GM21367 (cell line): Measurements from ENCODE around the gene CD101.

Experiments used
- ATAC-seq: cut with Tn5 transposase; IDR thresholded peaks from one replicate; pipeline ENCODE4 v1.9.1; 2021; ENCODE audit not compliant: unreplicated experiment

The CD101 gene

GRCh38 chr1:117051224-117052064, 49.9 kb downstream of the CD101 start:
- peak; percentile 67 for ATAC-seq

DNA sequence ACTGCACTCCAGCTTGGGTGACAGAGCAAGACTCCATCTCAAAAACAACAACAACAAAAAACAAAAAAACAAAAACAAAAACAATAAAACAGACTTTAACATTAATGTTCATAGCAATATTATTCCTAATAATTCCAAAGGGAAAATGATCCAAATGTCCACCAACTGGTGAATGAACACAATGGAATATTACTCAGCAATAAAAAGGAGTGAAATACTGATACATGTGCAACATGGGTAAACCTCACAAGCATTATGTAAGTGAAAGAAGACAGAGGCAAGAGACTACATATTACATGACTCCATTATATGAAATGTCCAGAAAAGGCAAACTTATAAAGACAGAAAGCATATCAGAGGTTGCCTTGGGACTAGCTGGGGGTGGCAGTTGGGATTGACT, 52.5 kb downstream of the CD101 start:
- ATAC-seq = no peak

GRCh38 chr1:117058810-117059209, 57.2 kb downstream of the CD101 start:
- no peak for ATAC-seq

DNA sequence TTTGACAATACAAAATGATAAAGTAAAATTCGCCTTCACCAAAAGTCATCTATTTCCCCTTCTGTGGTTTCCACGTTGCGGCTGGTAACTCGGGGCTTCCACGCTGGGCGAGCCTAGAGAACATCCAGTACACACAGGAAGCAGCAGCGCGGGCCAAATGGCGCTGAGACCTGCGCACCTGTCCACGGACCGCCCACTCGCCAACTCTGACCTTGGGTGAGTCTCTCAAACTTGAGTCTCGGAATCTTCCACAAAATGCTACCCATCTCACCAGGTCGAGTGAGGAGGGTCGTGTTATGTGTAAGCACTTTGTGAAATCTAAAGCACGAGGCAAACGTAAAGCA, 57.7 kb downstream of the CD101 start:
- peak; percentile 27 for ATAC-seq

DNA sequence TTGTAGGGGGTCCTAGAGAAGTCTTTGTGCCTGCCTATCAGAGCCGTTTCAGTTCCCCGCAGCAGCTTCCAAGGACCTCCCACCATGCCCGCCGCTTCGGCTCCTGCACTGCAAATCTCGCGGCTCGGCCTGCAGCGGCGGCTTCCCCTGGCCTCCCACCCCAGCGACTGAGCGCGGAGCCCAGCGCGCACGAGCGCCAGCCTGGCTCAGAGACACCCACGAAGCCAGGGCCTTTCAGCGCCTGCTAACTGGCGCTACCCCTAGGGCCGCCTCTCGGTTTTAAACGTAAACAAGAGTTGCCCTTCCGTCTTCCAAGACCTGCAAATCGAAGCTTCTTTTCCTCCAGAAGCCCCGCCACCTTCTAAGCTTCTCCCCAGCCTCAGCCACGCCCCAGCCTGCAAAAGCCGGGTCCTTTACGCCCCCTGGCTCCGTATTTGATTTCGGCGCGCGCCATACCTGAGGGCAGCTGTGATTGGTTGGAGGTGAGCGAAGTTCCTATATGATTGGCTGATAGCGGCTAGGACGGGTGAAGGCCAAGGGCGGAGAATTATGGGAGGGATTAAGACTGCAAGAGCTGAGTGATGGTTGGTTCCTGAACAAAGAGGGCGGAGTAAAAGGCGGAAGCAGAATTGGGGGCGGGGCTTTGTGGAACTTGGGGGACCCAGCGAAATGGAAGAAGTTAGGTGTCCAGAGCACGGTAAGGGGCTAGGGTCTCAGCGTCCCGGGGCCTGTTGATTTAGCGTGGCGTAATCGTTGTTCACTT, 58.3 kb downstream of the CD101 start, which contains the start of gene TTF2:
TTF2 (plus strand) TSS at position 649 of the 763 bp plus-strand sequence; CDS start at position 670, 21 bp downstream.
- ATAC-seq = peak; percentile 93

DNA sequence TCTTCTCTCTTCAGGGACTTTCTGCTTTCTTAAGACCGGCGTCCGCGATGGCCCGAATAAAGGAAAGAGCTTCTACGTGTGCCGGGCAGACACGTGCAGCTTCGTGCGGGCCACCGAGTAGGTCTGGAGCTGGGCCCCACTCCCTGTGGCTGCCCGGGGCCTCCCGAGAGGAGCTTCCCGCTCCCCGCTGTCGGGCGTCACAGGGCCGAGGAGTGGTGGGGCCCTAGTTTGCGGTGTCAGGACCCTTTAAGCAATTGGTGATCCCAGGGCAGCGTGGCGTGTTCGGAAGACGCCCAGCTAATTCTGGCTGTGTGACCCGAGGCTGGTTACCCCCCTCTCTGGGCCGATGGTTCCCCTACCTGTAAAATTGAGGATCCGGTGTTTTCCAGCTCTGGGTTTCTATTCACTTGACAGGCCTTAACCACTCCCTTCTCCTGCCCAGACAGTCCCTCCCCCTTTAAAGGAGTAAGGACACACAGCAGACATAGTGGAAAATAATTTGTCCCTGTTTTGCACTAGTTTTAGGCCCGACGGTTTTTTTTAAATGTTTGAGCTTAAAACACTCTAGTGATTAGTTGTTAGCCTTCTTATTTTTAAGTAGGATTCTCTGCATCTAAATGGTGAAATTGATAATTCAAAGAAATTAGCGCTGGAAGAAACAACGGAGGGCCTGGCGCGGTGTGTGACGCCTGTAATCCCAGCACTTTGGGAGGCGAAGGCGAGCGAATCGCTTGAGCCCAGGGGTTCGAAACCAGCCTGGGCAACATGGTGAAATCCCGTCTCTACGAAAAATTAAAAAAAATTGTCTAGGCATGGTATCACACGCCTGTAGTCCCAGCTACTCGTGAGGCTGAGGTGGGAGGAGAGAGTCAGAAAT, 59.1 kb downstream of the CD101 start:
- ATAC-seq = no peak

DNA sequence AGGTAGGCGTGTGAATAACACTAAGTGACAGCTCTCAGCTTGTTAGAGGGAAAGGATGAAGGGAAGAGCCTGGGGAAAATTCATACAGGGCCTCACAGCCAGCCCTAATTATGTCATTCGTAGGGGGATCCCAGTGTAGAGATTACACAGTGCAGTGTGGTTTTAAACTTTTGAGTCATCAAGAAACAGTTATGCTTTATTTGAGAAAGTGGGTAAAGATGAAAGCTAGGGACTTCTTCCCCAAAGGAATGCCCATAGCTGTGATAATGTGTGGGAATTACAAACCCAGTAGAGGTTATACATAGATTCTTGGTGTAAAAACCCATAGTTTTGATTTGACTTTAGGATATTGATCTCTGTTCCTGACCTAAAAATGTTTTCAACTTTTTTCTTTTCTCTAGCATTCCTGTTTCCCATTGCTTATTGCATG, 60.4 kb downstream of the CD101 start:
- ATAC-seq = no peak

- ATAC-seq = no peak
Measured at GRCh38 chr1:117066367-117066766, 64.8 kb downstream of the CD101 start.

GRCh38 chr1:117067533-117068370, 66.2 kb downstream of the CD101 start:
- ATAC-seq = no peak

DNA sequence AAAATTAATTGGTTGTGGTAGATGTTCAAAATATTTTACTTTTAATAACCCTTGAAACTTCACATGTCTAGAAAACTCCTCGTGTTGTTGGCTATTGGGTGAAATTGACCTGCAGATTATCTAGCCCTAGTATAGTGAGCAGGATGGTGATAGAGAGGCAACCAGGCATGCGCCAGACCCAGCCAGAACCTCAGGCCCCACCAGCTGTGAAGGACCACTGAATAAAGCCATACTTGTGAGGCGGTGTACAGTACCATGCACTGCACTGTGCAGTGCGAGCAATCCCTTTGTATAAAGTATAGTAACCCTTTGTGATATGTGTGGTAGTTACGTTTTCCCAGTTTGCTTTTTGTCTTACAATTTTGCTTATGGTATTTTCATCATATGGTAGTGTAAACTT, 67.0 kb downstream of the CD101 start:
- no peak for ATAC-seq

DNA sequence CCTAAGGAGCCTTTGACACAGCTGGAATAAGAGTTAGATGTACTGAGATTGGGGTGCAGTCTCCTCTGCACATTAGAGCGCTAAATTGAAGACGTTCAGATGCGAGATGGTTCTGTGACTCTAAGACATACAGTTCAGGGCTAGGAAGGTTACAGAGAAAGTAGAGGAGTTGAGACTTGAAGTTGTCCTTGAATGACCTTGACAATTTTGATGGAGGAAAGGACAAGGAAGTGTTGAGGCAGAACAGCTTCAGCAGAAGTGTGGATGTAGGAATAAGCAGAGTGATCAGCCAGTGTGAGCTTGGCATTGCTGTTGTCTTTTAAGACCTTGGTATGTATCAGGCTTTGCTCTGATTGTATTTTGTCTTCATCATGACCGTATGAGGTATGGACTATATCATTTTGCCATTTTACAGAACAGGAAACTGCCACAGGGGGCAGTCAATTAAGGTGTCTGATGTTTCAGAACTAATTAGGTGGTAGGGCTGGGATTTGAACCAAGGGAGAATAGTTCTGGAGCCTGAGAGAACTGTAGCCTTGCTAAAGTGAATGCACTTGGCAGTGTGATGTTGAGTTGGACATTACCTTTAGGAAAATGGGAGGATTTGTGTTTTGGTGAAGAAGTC, 67.8 kb downstream of the CD101 start:
- ATAC-seq = no peak

GRCh38 chr1:117070124-117070523, 68.6 kb downstream of the CD101 start:
- no peak for ATAC-seq

DNA sequence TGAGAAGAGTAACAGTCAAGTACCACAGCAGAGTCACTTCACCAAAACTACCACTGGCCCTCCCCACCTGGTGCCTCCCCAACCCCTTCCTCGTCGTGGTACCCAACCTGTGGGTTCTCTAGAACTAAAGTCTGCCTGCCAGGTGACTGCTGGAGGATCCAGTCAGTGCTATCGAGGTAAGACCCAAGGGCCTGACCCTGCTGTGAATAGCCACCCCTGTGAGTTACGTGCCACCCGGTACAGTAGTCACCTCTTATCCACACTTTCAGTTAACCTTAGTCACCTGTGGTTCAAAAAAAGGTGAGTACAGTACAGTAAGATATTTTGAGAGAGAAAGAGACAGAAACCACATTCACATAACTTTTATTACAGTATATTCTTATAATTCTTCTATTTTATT, 75.1 kb downstream of the CD101 start:
- ATAC-seq = no peak

- ATAC-seq = no peak
Measured at GRCh38 chr1:117077267-117077666, 75.7 kb downstream of the CD101 start.

DNA sequence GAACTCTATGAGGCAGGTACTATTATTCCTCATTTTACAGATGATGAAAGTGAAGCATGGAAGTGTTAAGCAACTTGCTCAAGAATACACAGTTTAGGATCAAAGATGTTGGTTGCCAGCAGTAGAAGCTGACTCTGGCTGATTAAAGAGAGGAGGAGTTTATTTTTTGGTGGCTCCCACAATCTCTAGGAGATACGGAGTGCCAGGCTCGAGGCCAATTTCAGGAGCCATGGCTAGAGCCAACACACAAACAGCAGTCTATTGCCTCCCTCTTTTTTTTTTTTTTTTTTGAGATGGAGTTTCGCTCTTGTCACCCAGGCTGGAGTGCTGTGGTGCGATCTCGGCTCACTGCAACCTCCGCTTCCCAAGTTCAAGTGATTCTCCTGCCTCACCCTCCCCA, 78.2 kb downstream of the CD101 start:
- no peak for ATAC-seq

DNA sequence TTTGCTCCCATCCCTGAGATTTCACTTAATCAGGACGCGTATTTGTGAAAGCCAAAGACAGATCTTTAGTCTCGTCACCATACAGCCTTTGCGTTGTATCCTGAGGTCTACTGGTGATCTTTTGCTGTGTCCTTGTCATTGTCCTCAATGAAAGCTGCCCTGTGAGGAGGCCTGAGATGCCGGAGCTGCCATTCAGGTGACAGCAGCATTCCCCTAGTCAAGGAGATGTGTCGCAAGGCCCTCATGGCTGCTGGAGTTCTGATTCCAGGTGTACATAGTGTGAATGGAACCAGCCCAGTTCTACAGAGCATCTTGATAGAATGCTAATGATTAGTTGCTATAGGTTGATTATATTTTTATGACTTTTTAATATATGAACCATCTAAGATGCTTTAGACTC, 82.7 kb downstream of the CD101 start:
- ATAC-seq = no peak
